Fibroblast of upper back skin (primary cell): ENCODE results near the gene RBM4B.

Experiments used
- DNase-seq: peaks from one replicate; pipeline ENCODE4 v3.0.0-alpha.2; 2013

RBM4B gene

DNA sequence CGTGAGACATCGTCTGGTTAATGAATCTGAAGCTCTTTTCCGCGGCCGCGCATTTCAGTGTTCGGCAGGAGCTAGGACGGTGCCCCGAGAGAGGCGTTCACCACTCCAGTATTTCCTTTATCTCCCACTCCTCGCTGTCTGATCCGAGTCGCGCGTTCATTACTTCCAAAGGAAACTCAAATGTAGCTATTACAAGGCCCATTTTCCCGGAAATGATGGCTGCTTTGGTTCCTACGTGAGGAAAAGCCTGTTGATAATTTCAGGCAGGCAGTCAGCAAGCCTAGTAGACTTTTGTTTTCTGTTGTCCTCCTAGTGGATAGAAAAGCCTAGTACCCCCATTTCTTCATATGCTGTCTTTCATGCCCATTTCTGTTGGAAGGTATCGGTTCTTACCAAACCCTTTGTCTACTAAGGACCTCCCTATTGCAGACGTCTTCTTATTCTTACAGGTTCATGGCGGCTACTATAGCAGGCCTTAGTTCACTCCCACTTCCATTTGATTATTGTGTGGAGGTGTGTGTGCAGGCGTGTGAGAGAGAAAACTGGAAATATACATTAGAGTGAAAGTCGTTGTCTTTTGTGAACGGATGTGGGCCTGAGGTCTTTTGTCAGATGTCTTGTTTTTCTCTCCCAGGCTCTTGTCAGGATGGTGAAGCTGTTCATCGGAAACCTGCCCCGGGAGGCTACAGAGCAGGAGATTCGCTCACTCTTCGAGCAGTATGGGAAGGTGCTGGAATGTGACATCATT, 38.4 kb downstream of the RBM4B start:
- DNase-seq, result peak; percentile 26

DNA sequence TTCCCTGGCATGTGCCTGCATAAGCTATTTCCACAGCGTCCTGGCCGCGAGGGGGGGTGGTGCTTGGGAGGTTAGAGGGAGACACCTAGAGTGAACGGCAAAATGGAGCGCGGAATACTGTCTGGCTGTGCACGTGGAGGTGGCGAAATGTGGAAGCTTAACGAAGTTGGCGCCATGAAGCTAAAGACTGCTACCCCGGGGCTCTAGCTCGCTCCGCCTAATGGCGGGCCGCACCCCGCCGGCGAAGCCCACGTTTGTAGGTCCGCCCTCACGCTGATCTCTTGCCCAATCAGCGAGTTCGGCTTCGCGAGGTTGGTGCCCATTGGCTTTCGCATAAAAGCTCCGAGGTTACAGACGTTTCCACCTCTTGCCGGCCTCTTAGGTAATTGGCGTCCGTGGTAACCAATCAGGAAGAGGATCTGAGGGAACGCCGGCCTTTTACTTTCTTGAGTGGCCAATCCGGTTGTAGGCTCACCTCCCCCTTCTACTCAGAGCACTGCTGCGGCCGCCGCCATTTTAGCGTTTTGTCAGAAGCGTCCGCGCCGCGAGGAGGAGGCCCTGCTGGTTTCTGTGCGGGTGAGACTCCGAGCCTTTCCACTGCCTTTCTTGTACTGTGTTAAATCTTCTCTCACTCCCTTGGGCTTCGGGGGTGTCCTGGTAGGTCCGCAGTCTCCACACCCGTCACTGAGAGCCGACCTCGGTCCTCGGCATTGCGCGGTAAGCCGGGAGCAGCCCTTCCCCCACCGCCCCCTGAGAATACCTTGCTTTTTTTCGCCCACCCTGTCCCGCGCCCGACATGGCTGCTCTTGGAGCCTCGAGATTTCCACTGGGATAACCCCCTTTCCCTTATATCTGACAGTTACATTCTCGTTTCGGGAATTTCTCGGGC, 39.3 kb downstream of the RBM4B start, which contains the start of gene RBM4:
Gene RBM4 (plus strand): TSS at position 527 of the 889 bp plus-strand sequence. CDS start 1,009 bp downstream, outside the sequence.
- DNase-seq, result peak; percentile 100

DNA sequence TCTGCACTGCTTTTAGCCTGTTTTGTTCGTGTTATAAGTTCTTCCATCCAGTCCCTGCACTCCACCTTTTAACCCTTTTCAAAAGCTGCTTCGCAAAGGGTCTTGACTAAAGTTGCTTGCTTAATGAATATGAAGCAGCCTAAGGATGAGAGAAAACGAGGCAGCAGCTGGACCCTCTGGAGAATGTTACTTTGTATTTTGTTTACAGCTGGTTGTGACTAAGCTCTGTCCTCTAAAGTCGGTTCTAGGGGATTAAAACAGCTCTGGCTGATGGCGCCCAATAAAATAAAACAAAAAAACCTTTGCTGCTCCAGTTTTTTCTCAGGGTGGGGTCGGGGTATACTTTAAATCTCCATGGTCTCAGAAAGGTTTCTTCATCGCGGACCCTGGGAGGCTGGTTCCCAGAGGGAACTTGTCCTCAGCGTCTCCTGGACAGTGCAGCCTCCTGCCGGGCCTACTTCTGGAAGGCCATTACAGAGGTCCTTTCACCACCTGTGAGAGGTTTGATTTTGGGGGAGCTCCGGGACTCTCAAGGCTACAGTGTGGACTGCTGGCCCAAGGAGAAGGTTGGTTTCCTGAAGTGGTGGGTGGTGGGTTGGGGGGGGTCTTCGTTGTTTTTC, 40.0 kb downstream of the RBM4B start:
- no peak for DNase-seq

DNA sequence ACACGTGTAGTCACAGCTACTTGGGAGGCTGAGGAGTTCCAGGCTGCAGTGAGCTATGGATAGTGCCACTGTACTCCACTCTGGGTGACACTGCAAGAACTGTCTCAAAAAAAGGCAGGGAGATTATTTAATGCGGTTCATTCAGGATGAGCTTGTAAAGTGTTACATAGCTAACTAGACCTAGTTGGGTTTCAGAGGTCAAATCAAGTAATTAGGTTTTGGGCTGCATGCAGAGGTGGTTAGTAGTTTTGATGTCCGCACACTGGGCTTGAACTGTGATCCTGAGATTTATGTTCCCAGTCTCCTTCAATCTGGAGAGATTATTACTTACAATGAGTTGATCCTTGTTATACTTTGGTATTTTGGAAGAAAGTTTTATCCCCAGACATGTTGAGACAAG, 41.3 kb downstream of the RBM4B start:
- DNase-seq, result no peak

DNA sequence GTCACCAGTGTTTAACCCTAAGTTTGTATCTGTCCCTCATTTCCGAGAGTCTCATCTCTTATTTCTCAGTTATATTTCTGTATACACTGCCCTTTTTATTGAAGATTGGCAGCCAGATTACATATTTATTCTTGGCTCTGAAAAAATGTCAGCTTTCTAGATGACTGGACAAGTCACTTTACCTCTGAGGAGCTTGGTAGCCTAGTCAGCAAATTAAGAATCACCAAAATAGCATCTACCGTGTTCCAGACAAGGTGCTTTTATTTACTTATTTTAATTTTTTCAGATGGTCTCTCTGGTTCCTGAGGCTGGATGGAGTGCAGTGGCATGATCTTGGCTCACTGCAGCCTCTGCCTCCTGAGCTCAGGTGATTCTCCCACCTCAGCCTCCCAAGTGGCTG, 44.7 kb downstream of the RBM4B start:
- no peak for DNase-seq

DNA sequence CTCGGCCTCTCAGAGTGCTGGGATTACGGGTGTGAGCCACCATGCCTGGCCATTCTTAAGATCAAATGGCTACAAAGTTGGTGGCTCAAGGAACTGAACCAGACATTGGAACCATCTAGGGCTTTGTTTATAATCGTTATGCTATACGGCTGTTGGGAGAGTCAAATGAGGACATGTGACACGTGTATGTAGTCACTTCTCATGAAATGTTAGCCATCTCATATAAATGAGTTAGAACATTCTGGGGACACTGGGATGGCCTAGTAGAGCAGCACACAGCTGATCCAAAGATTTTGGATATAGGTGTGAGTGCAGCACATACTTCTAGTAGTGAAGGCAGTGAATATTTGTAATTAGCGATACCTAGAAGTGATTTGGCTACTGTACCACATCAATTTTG, 45.8 kb downstream of the RBM4B start:
- DNase-seq, result no peak

DNA sequence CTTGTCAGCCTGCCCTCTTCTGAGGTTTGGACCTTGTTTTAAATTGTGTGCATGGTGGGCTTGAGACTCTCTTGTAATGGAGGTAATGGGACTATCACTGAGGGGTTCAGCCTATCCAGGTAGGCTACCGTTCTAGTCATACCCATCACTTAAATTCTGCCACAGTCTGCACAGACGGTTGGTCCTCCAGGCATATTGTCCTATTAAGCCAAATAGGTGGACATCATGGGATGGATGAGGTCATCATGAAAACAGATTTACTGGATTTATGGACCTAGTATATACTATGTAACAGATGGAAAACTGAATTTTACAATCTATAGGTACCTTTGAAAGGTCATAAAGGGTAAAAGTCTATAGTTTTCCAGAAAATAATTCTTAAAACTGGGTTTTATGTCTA, 48.3 kb downstream of the RBM4B start:
- DNase-seq, result no peak

DNA sequence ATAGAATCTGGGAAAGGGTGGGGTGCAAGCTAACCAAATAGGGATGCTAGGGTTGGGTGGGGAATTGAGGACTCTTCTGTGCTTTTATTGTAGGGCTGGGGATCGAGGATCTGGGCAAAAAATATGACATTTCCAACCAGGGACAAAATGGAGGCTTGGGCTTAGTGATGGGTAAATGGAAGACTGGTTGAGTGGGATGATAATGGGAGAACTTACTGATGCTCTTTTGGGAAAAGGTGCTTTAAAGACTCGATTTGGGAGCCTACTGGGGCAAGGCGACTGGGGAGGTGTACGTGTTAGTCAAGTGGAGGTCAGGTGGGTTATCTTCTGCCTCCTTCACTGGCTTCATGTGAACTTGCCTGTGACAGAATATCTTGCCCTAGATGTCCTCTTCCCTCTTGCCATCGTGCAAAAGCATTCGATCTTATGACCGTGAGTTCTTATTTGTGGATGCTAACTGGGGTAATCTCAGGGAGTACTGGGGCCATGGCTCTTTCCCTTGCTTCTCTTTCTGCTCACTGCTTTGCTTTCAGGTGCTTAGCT, 49.6 kb downstream of the RBM4B start:
- DNase-seq, result no peak

DNA sequence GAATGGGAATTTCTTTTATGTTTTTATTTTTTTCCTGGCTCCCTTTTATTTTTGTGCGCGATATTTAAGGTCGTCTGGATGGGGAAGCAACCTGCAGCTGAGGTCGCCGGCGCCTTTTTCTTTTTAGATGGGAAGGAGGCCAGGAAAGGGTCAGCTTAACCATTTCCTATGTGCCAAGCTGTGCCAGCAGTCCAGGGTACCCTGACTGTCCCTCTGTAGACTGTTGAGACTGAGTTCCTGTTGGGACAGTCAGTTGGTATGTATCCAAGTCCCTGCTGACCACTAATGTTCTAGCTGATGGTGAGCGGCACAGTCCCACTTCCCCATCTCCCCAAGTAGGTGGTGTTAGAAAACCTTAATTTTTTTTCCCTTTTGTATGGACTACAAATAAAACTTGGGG, 50.8 kb downstream of the RBM4B start:
- no peak for DNase-seq

DNA sequence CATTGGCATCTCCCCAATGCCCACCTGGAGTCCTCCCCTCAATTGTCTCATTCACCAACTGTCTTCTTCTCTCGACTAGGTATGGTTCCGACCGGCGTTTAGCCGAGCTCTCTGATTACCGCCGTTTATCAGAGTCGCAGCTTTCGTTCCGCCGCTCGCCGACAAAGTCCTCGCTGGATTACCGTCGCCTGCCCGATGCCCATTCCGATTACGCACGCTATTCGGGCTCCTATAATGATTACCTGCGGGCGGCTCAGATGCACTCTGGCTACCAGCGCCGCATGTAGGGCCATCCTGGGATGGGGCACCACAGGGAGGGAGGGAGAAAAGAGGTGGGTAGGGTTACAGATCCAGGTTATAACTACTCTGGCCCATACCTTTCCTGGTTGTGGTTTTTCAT, 51.3 kb downstream of the RBM4B start:
- no peak for DNase-seq

DNA sequence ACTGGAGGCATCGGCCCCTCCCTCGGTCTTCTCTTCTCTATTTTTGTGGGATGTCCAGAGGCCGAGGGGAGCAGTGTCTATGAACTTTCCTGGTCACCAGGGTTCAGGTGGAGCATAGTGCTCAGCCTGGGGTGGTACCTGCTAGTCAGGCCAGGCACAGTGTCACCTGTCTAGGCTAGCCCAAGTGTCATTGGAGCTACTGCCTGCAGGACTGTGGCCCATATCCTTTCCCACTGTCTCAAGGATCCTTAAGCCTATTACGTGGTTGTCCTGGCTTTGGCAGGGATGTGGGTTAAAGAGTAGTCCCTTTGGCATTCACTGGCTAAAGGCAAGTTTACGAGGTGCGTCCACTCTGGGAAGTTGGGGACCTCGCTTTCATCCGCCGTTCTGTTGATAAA, 51.9 kb downstream of the RBM4B start:
- no peak for DNase-seq

DNA sequence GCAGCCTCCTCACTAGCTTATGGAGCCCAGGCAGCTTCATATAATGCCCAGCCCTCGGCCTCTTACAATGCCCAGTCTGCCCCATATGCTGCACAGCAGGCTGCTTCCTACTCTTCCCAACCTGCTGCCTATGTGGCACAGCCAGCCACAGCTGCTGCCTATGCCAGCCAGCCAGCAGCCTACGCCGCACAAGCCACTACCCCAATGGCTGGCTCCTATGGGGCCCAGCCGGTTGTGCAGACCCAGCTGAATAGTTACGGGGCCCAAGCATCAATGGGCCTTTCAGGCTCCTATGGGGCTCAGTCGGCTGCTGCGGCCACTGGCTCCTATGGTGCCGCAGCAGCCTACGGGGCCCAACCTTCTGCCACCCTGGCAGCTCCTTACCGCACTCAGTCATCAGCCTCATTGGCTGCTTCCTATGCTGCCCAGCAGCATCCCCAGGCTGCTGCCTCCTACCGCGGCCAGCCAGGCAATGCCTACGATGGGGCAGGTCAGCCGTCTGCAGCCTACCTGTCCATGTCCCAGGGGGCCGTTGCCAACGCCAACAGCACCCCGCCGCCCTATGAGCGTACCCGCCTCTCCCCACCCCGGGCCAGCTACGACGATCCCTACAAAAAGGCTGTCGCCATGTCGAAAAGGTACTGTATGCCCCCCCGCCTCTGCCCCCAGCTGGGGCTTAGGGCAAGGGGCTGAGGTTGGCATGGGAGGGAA, 52.5 kb downstream of the RBM4B start:
- no peak for DNase-seq

DNA sequence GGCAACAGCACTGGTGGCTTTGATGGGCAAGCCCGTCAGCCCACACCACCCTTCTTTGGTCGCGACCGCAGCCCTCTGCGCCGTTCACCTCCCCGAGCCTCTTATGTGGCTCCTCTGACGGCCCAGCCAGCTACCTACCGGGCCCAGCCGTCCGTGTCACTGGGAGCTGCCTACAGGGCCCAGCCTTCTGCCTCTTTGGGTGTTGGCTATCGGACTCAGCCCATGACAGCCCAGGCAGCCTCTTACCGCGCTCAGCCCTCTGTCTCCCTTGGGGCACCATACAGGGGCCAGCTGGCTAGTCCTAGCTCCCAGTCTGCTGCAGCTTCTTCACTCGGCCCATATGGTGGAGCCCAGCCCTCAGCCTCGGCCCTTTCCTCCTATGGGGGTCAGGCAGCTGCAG, 53.2 kb downstream of the RBM4B start:
- DNase-seq, result no peak

DNA sequence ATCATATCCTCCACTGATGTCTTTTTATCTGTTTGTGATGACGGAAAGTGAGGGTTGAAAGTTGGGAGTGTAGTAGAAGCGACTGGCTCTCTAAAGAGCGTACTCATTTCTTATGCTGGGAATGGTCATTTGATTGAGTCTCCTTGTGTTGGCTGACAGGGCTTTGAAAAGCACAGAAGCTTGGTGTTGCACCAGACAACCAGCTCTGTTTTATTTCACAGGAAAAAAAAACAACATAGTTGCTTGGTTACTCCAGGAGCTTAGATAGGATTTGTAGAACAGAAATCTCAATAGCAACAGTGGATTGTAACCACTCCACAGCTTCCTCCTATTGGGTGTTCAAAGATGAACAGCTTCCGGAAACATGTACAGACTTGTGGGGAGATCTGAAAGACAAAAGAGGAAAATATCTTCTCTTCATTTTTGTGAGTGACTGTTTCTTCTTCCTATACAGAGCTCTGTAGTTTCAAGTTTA, 58.6 kb downstream of the RBM4B start:
- no peak for DNase-seq

DNA sequence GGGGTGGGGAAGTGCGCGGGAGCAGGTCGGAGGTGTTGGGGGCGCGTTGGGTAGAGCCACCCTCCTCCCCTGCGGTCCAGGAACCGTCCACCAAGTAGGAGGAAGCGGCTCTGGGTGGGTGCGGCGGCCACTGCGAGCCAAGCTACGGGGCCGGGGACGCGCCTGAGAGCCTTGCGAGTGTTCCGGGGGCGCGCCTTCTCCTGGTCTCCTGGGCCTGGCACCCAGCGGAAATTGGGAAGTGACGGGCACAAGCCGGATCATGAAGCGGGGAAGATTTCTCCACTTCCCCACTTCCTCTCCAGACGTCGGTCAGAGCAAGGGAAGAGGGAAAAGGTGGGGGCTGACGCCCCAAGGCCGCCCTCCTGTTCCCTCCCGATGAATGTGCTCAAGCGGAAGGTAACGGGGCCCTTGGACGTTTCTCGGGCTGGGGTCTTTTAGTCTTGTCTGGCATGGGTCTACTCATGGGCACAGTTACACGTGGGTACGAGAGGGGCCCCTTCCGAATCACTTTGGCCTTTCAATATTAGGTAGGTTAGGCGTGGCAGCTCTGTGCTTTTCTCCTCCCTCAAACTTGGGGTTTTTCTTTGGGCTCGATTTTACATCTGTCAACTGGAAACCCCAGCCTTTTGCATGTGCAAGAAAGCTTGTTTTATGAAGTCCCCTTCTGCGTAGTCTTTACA, 60.4 kb downstream of the RBM4B start:
- no peak for DNase-seq

DNA sequence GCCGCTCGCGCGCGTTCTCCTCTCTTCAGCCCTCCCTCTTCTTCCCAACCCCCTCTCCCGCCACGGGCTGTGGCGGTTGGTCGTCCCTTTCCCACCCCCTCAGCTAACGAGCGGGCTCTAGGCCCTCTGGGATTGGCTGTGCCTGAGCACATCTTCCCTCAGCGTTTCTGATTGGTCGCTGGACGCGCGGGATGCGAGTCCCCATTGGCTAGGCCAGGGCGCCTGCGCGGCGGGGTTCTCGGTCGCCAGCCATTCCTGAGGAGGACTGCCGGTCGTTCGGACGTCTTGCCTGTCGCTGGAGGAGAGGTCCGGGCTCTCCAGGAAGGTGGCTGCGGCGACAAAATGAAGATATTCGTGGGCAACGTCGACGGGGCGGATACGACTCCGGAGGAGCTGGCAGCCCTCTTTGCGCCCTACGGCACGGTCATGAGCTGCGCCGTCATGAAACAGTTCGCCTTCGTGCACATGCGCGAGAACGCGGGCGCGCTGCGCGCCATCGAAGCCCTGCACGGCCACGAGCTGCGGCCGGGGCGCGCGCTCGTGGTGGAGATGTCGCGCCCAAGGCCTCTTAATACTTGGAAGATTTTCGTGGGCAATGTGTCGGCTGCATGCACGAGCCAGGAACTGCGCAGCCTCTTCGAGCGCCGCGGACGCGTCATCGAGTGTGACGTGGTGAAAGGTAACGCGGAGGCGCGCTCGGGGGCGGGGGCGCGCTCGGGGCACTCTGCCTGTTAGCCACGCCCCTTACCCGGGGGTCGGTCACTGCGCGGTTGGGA, 61.1 kb downstream of the RBM4B start, which contains the start of gene RBM14:
Gene RBM14 (plus strand): TSS at position 252 of the 776 bp plus-strand sequence. CDS start 91 bp downstream, at position 343.
- DNase-seq, result peak; percentile 99
